BE2C (cell line): ENCODE results near the gene POLD4.

Experiments used
- DNase-seq: peaks from one replicate; pipeline ENCODE4 v3.0.0-alpha.2; 2020
- H3K27me3 ChIP-seq: fragments of 250-450 bp; sonication (Bioruptor Pico); 2 replicates; pipeline ENCODE4 v1.5.1; 2020; ENCODE audit warnings: mild to moderate bottlenecking
- H3K36me3 ChIP-seq: fragments of 250-450 bp; sonication (Bioruptor Pico); 2 replicates; pipeline ENCODE4 v1.5.1; 2020; ENCODE audit warnings: mild to moderate bottlenecking
- H3K4me1 ChIP-seq: fragments of 250-450 bp; sonication (Bioruptor Pico); 2 replicates; pipeline ENCODE4 v1.5.1; 2020
- H3K4me3 ChIP-seq: 2 replicates; pipeline ENCODE4 v1.5.1; 2011; ENCODE audit warnings: low read depth, low read length
- H3K9me3 ChIP-seq: fragments of 250-450 bp; sonication (Bioruptor Pico); 2 replicates; pipeline ENCODE4 v1.5.1; 2020
- TF ChIP-seq, protein P1 (sequence below): IDR thresholded peaks from 2 replicates; pipeline ENCODE4 v1.5.1; 2012; ENCODE audit warnings: mild to moderate bottlenecking, low read depth, low read length

Gene POLD4

GRCh38 chr11:67398661-67399563 is 45.6 kb upstream of the POLD4 start:
- peaks cover 41% of the 10 kb centered on the region for H3K36me3 ChIP-seq
- H3K27me3 ChIP-seq = no peaks in the 10 kb centered on the region
- peaks cover 12% of the 10 kb centered on the region for H3K4me1 ChIP-seq
- DNase-seq = no peak
- TF ChIP-seq, protein P1, sequence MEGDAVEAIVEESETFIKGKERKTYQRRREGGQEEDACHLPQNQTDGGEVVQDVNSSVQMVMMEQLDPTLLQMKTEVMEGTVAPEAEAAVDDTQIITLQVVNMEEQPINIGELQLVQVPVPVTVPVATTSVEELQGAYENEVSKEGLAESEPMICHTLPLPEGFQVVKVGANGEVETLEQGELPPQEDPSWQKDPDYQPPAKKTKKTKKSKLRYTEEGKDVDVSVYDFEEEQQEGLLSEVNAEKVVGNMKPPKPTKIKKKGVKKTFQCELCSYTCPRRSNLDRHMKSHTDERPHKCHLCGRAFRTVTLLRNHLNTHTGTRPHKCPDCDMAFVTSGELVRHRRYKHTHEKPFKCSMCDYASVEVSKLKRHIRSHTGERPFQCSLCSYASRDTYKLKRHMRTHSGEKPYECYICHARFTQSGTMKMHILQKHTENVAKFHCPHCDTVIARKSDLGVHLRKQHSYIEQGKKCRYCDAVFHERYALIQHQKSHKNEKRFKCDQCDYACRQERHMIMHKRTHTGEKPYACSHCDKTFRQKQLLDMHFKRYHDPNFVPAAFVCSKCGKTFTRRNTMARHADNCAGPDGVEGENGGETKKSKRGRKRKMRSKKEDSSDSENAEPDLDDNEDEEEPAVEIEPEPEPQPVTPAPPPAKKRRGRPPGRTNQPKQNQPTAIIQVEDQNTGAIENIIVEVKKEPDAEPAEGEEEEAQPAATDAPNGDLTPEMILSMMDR = no peak
- H3K9me3 ChIP-seq = no peaks in the 10 kb centered on the region
- no peak overlapping the region for H3K4me3 ChIP-seq

DNA sequence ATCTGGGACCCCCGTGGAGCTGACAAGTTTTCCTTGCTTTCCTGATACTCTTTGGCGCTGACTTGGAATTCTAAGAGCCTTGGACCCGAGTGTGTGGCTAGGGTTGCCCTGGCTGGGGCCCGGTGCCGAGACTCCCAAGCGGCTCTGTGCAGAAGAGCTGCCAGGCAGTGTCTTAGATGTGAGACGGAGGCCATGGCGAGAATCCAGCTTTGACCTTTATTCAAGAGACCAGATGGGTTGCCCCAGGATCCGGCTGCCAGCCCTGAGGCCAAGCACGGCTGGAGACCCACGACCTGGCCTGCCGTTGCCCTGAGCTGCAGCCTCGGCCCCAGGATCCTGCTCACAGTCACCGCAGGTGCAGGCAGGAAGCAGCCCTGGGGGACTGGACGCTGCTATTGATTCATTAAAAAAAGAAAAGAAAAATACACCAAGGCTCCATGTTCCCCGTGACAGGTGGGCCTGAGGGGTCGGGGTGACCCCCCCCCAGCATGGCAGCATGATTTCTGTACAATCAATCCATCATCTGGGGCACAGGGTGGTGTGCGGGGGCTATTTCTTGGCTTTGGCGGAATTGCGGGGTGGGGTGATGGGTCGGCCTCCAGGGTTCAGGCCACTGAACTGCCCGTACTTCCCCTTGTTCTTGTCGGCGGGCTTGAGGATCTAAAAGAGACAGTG is 44.8 kb upstream of the POLD4 start:
- Histone ChIP-seq H3K9me3 (no peaks in the 10 kb centered on the region), H3K4me3 (no peak overlapping the region), H3K4me1 (peaks cover 12% of the 10 kb centered on the region), H3K36me3 (peaks cover 47% of the 10 kb centered on the region), H3K27me3 (no peaks in the 10 kb centered on the region)
- TF ChIP-seq, protein P1 = no peak
- no peak for DNase-seq

- DNase-seq = peak; percentile 51
- peaks cover 47% of the 10 kb centered on the region for H3K36me3 ChIP-seq
- TF ChIP-seq, protein P1 = no peak
- H3K4me1 ChIP-seq = peaks cover 12% of the 10 kb centered on the region
- H3K27me3 ChIP-seq = no peaks in the 10 kb centered on the region
- no peak overlapping the region for H3K4me3 ChIP-seq
- no peaks in the 10 kb centered on the region for H3K9me3 ChIP-seq
Observed at GRCh38 chr11:67397536-67397935, 44.2 kb upstream of the POLD4 start.

DNA sequence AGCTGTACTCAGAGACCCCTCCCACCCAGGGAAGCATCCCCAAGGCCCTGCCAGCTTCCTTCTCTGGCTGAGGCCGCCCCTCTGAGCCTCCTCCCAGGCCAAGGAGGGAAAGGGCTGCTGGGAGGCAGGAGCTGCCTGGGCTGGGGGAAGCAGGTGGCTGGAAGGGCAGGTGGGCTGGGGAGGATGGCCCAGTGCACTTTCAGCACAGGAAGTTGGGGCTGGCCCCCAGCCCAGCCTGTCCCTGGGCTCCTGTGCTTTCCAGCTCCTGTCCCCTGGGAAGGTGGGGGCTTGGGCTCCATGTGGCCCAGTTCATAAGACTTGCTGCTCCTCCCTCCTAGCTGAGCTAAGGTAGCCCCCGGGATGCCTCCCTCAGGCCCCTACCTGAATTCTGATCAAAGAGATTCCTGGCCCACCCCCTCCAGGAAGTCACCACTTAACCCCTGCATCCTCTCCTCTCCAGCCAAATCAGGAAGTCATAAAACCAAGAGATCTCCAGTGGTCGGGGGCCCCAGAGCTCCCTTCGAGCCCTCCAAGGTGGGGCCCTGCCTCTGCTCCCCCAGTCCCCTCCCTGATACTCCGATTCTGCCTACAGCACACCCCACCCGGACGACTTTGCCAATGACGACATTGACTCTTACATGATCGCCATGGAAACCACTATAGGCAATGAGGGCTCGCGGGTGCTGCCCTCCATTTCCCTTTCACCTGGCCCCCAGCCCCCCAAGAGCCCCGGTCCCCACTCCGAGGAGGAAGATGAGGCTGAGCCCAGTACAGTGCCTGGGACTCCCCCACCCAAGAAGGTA is 43.4 kb upstream of the POLD4 start:
- Histone ChIP-seq H3K27me3 (no peaks in the 10 kb centered on the region), H3K9me3 (no peaks in the 10 kb centered on the region), H3K4me3 (no peak overlapping the region), H3K4me1 (peaks cover 12% of the 10 kb centered on the region), H3K36me3 (peaks cover 47% of the 10 kb centered on the region)
- TF ChIP-seq, protein P1 = no peak
- no peak for DNase-seq

DNA sequence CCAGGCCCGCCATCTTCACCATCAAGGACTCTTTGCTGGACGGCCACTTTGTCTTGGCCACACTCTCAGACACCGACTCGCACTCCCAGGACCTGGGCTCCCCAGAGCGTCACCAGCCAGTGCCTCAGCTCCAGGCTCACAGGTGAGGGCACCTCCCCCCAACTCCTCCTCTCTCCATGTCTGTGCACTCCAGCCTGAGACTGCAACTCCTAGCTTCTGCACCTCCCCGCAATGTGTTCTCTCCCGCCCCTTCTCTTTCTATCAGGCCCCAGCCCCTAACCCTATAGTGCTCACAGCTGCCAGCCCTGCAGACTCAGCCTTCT is 42.9 kb upstream of the POLD4 start:
- Histone ChIP-seq H3K4me1 (peaks cover 12% of the 10 kb centered on the region), H3K9me3 (no peaks in the 10 kb centered on the region), H3K4me3 (no peak overlapping the region), H3K36me3 (peaks cover 49% of the 10 kb centered on the region), H3K27me3 (no peaks in the 10 kb centered on the region)
- TF ChIP-seq, protein P1 = no peak
- no peak for DNase-seq
